GM23338 (cell line): ENCODE results near the gene CCDC178. TPM values are rescaled to one million over a fixed set of nuclear protein-coding genes. Genes with fewer than 3 reads are reported as not detected.

Experiments
- ATAC-seq: fragments of 200-7000 bp; cut with Tn5 transposase; 3 replicates; pipeline ENCODE4 v1.9.1; 2020
- DNase-seq: peaks from one replicate; pipeline ENCODE4 v3.0.0-alpha.2; 2015; ENCODE audit warnings: low spot score
- H2AFZ ChIP-seq: fragments of 200-600 bp; sonication (generic); 2 replicates; pipeline ENCODE4 v1.8.0; 2016; ENCODE audit warnings: antibody characterized with exemption, mild to moderate bottlenecking, moderate library complexity
- H3F3A ChIP-seq: fragments of 200-600 bp; sonication (generic); replicated peaks from 2 replicates; pipeline ENCODE4 v1.8.0; 2017; ENCODE audit warnings: antibody characterized with exemption, mixed run types, low read depth
- H3K27ac ChIP-seq: fragments of 200-600 bp; sonication (generic); 2 replicates; pipeline ENCODE4 v1.6.1; 2016; ENCODE audit warnings: low read depth
- H3K27me3 ChIP-seq: fragments of 200-600 bp; sonication (generic); 2 replicates; pipeline ENCODE4 v1.8.0; 2016; ENCODE audit warnings: mild to moderate bottlenecking, mixed run types, moderate library complexity; ENCODE audit not compliant: insufficient read depth
- H3K36me3 ChIP-seq: fragments of 200-600 bp; sonication (generic); 2 replicates; pipeline ENCODE4 v1.8.0; 2016; ENCODE audit warnings: mild to moderate bottlenecking; ENCODE audit not compliant: insufficient read depth
- H3K4me1 ChIP-seq: fragments of 200-600 bp; sonication (generic); 2 replicates; pipeline ENCODE4 v1.8.0; 2016; ENCODE audit warnings: mild to moderate bottlenecking, moderate library complexity; ENCODE audit not compliant: insufficient read depth
- H3K4me2 ChIP-seq: fragments of 200-600 bp; sonication (generic); 2 replicates; pipeline ENCODE4 v1.7.1; 2017; ENCODE audit warnings: mixed run types
- H3K4me3 ChIP-seq: fragments of 200-600 bp; sonication (generic); 2 replicates; pipeline ENCODE4 v1.6.1; 2016; ENCODE audit warnings: mixed run types
- H3K79me2 ChIP-seq: fragments of 200-600 bp; sonication (generic); replicated peaks from 2 replicates; pipeline ENCODE4 v1.8.0; 2017; ENCODE audit warnings: mild to moderate bottlenecking; ENCODE audit not compliant: insufficient read depth
- H3K9me2 ChIP-seq: fragments of 200-600 bp; sonication (generic); 2 replicates; pipeline ENCODE4 v1.8.0; 2017; ENCODE audit not compliant: insufficient read depth
- H4K20me1 ChIP-seq: fragments of 200-600 bp; sonication (generic); replicated peaks from 2 replicates; pipeline ENCODE4 v1.8.0; 2017; ENCODE audit warnings: mild to moderate bottlenecking; ENCODE audit not compliant: insufficient read depth
- H3K27ac Mint-ChIP-seq: 2 replicates; pipeline ENCODE4 v1.8.0; 2020; ENCODE audit warnings: inconsistent platforms, mild to moderate bottlenecking, moderate library complexity, mixed read lengths
- H3K27me3 Mint-ChIP-seq: 3 replicates; pipeline ENCODE4 v1.8.0; 2022; ENCODE audit warnings: low read depth, mild to moderate bottlenecking, moderate library complexity, mixed read lengths, inconsistent platforms; ENCODE audit not compliant: insufficient read depth, poor library complexity
- H3K36me3 Mint-ChIP-seq: 3 replicates; pipeline ENCODE4 v1.8.0; 2021; ENCODE audit warnings: low read depth, mild to moderate bottlenecking, inconsistent platforms, moderate library complexity, mixed read lengths
- H3K4me1 Mint-ChIP-seq: 3 replicates; pipeline ENCODE4 v1.8.0; 2020; ENCODE audit warnings: mild to moderate bottlenecking, inconsistent platforms, mixed read lengths
- H3K4me3 Mint-ChIP-seq: 3 replicates; pipeline ENCODE4 v1.8.0; 2021; ENCODE audit warnings: moderate library complexity, mild to moderate bottlenecking, inconsistent platforms, mixed read lengths
- H3K9me3 Mint-ChIP-seq: 3 replicates; pipeline ENCODE4 v1.8.0; 2020; ENCODE audit warnings: moderate library complexity, mild to moderate bottlenecking, inconsistent platforms, mixed read lengths
- CREB1 ChIP-seq: fragments of 250-450 bp; sonication (Bioruptor Pico); IDR thresholded peaks from 2 replicates; pipeline ENCODE4 v1.5.0; 2020; ENCODE audit warnings: low read depth, mild to moderate bottlenecking, moderate library complexity
- CTCF ChIP-seq, 2 experiments: fragments of 200-600 bp in 1 of 2; sonication (generic) in 1 of 2; conservative IDR thresholded peaks; 2 replicates each; pipeline versions ENCODE4 v1.5.1 to v1.6.1; 2016 to 2017; ENCODE audit warnings: antibody characterized with exemption in 2 of 2, low read depth in 2 of 2, mild to moderate bottlenecking in 2 of 2, moderate library complexity in 1 of 2
- ETS1 ChIP-seq: IDR thresholded peaks from 2 replicates; pipeline ENCODE4 v1.6.1; 2016; ENCODE audit warnings: antibody characterized with exemption
- EZH2 ChIP-seq: fragments of 200-600 bp; sonication (generic); IDR thresholded peaks from one replicate; pipeline ENCODE4 v1.8.0; 2017; ENCODE audit warnings: antibody characterized with exemption, mild to moderate bottlenecking, low read depth; ENCODE audit not compliant: unreplicated experiment
- EZH2phosphoT487 ChIP-seq: fragments of 200-600 bp; sonication (generic); IDR thresholded peaks from one replicate; pipeline ENCODE4 v1.8.1; 2018; ENCODE audit warnings: antibody characterized with exemption; ENCODE audit not compliant: unreplicated experiment
- JUNB ChIP-seq: IDR thresholded peaks from one replicate; pipeline ENCODE4 v1.6.1; 2016; ENCODE audit warnings: antibody characterized with exemption; ENCODE audit not compliant: unreplicated experiment
- NANOG ChIP-seq: IDR thresholded peaks from 2 replicates; pipeline ENCODE4 v1.6.1; 2016; ENCODE audit warnings: antibody characterized with exemption, borderline replicate concordance
- POLR2AphosphoS5 ChIP-seq: IDR thresholded peaks from 2 replicates; pipeline ENCODE4 v1.6.1; 2016; ENCODE audit warnings: antibody characterized with exemption, low read depth
- REST ChIP-seq: IDR thresholded peaks from one replicate; pipeline ENCODE4 v1.6.1; 2018; ENCODE audit warnings: antibody characterized with exemption; ENCODE audit not compliant: unreplicated experiment
- STAT1 ChIP-seq: IDR thresholded peaks from one replicate; pipeline ENCODE4 v1.6.1; 2016; ENCODE audit warnings: antibody characterized with exemption; ENCODE audit not compliant: unreplicated experiment
- polyA plus RNA-seq: library from polyadenylated mRNA; unstranded; fragments of >200 nt; fragmentation: Nextera tagmentation; extraction: Ambion mirVana; gene quantifications from 2 replicates; pipeline ENCODE4 v1.2.1, GENCODE V29; 2016
- total RNA-seq: library from RNA; depleted of rRNA; stranded (reverse); fragments of >200 nt; shearing (Covaris generic); gene quantifications from 2 replicates; pipeline ENCODE4 v1.2.3, GENCODE V29; 2014

CCDC178 gene
- total and polyA plus RNA-seq, 2 experiments from 2014 or later: 0.17 to 0.24 TPM

GRCh38 chr18:32983721-32984120, 456.8 kb downstream of the CCDC178 start (continued):
- TF ChIP-seq REST (no peak), POLR2AphosphoS5 (no peak), CTCF (conservative IDR thresholded peaks at IDR 0.05; ENCODE audit: low read depth in 2 of 2) (no peak)

GRCh38 chr18:32980896-32981295, 459.6 kb downstream of the CCDC178 start:
- no peak overlapping the region for H3K4me3 ChIP-seq
- H3K79me2 ChIP-seq: no peaks in the 10 kb centered on the region
- H3K27ac ChIP-seq: no peak overlapping the region
- Mint-ChIP-seq H3K27ac (no peak overlapping the region), H3K9me3 (no peaks in the 10 kb centered on the region), H3K4me1 (peaks cover 7% of the 10 kb centered on the region; the same call in 1 of the 3 replicates), H3K36me3 (no peaks in the 10 kb centered on the region), H3K4me3 (no peak overlapping the region), H3K27me3 (no peaks in the 10 kb centered on the region)
- TF ChIP-seq POLR2AphosphoS5 (no peak), JUNB (no peak), EZH2phosphoT487 (no peak), ETS1 (no peak), EZH2 (no peak), CREB1 (CRISPR knock-in tag) (no peak), REST (no peak), NANOG (no peak), STAT1 (no peak), CTCF (conservative IDR thresholded peaks at IDR 0.05; ENCODE audit: low read depth in 2 of 2) (no peak)
- H3K9me2 ChIP-seq: no peaks in the 10 kb centered on the region
- H2AFZ ChIP-seq: no peak overlapping the region
- H3K36me3 ChIP-seq: no peaks in the 10 kb centered on the region
- no peak for DNase-seq
- no peak overlapping the region for H3K4me2 ChIP-seq
- ATAC-seq: no peak
- H3K4me1 ChIP-seq: no peaks in the 10 kb centered on the region
- no peaks in the 10 kb centered on the region for H3K27me3 ChIP-seq
- H4K20me1 ChIP-seq: no peaks in the 10 kb centered on the region
- H3F3A ChIP-seq: no peaks in the 10 kb centered on the region
